BJ (cell line): Measurements from ENCODE around the gene FHOD3. TPM values are rescaled to one million over a fixed set of nuclear protein-coding genes. Genes with fewer than 3 reads are reported as not detected.
A peak's percentile ranks its signal among the peaks of the same experiment; 100 is the strongest.

Experiments
- CTCF ChIA-PET: fragments of 350-600 bp; formaldehyde crosslinking; extraction: SDS; loops from one replicate; lab custom pipeline; 2021; ENCODE audit warnings: antibody characterized with exemption, inconsistent platforms; lab: Yijun Ruan, JAX
- POLR2A ChIA-PET: fragments of 300-600 bp; sonication (Branson Sonifier 250); formaldehyde crosslinking; extraction: SDS; loops from one replicate; lab custom pipeline; 2021; ENCODE audit warnings: antibody characterized with exemption; lab: Charles Lee
- DNase-seq: peaks from one replicate; pipeline ENCODE4 v3.0.0-alpha.2; 2011; ENCODE audit warnings: low read depth
- H3K27me3 ChIP-seq: 2 replicates; pipeline ENCODE4 v1.6.0; 2011; ENCODE audit warnings: low read length; ENCODE audit not compliant: control insufficient read depth, insufficient read depth
- H3K36me3 ChIP-seq: 2 replicates; pipeline ENCODE4 v1.5.1; 2011; ENCODE audit warnings: low read length; ENCODE audit not compliant: control insufficient read depth, insufficient read depth
- H3K4me3 ChIP-seq: 2 replicates; pipeline ENCODE4 v1.5.1; 2011; ENCODE audit warnings: low read depth, mild to moderate bottlenecking, control low read depth, low read length
- CTCF ChIP-seq: IDR thresholded peaks from 2 replicates; pipeline ENCODE4 v1.5.1; 2011; ENCODE audit warnings: low read depth, mild to moderate bottlenecking, control low read depth, inconsistent platforms, low read length, moderate library complexity; ENCODE audit not compliant: insufficient read depth
- polyA plus RNA-seq: library from polyadenylated mRNA; depleted of rRNA; stranded (reverse); fragments of >200 nt; gene quantifications from 2 replicates; pipeline ENCODE4 v1.2.3, GENCODE V29; 2011

FHOD3 gene
- polyA plus RNA-seq, 1 experiment: 24.6 TPM

- TF ChIP-seq CTCF: no peak
- ChIA-PET CTCF (interaction anchor here (0.6 to 1.1 kb wide), 2 partner anchors 16 to 18 kb away, joined by 3 to 6 read pairs; no protein-coding TSS in a partner anchor), POLR2A (no interaction called here)
- peaks cover 5% of the 10 kb centered on the region for H3K36me3 ChIP-seq
- H3K4me3 ChIP-seq: no peak overlapping the region
- DNase-seq: no peak
- no peaks in the 10 kb centered on the region for H3K27me3 ChIP-seq
Measured at GRCh38 chr18:36805105-36805504, 507.6 kb downstream of the FHOD3 start.

GRCh38 chr18:36808681-36809080 lies 511.2 kb downstream of the FHOD3 start:
- 0 out of 2 replicates have a peak, but pooled peaks have one; percentile 10 for TF ChIP-seq CTCF
- no peaks in the 10 kb centered on the region for H3K27me3 ChIP-seq
- peaks cover 2% of the 10 kb centered on the region; the same call in 1 of the 2 replicates for H3K36me3 ChIP-seq
- ChIA-PET CTCF (interaction anchor here (0.6 to 1.6 kb wide), 10 partner anchors 10 to 507 kb away, joined by 3 to 6 read pairs (median 3); no protein-coding TSS in a partner anchor), POLR2A (no interaction called here)
- no peak overlapping the region for H3K4me3 ChIP-seq
- DNase-seq: no peak

- CTCF ChIA-PET: interaction anchor here (0.8 to 2.5 kb wide), 10 partner anchors 11 to 122 kb away, joined by 3 to 14 read pairs (median 4); partner anchors contain the start of gene TPGS2
- POLR2A ChIA-PET: no interaction called here
- Histone ChIP-seq H3K4me3 (no peak overlapping the region), H3K27me3 (no peaks in the 10 kb centered on the region), H3K36me3 (0 out of 2 replicates have a peak, but pooled peaks cover 2% of the 10 kb centered on the region)
- TF ChIP-seq CTCF: peak; percentile 81
- no peak for DNase-seq
Measured at GRCh38 chr18:36809590-36810381, 512.3 kb downstream of the FHOD3 start.

GRCh38 chr18:36811430-36811829 lies 513.9 kb downstream of the FHOD3 start:
- Histone ChIP-seq H3K36me3 (0 out of 2 replicates have a peak, but pooled peaks cover 2% of the 10 kb centered on the region), H3K27me3 (no peaks in the 10 kb centered on the region), H3K4me3 (no peak overlapping the region)
- TF ChIP-seq CTCF: no peak
- no peak for DNase-seq
- POLR2A ChIA-PET: no interaction called here
- CTCF ChIA-PET: interaction anchor here (0.8 to 2.5 kb wide), 7 partner anchors 9 to 124 kb away, joined by 3 to 14 read pairs (median 4); no protein-coding TSS in a partner anchor

GRCh38 chr18:36811955-36812354 lies 514.4 kb downstream of the FHOD3 start:
- TF ChIP-seq CTCF: no peak
- Histone ChIP-seq H3K36me3 (0 out of 2 replicates have a peak, but pooled peaks cover under 1% of the 10 kb centered on the region), H3K27me3 (no peaks in the 10 kb centered on the region), H3K4me3 (no peak overlapping the region)
- ChIA-PET CTCF (interaction anchor here (1.5 to 2.5 kb wide), 3 partner anchors 13 to 125 kb away, joined by 5 to 14 read pairs (median 10); no protein-coding TSS in a partner anchor), POLR2A (no interaction called here)
- no peak for DNase-seq
